Uterus (tissue), 4 donors: ENCODE results near the gene GRIK3. TPM values are rescaled to one million over a fixed set of nuclear protein-coding genes. Genes with fewer than 3 reads are reported as not detected.

Experiments
- DNase-seq, 2 donors: peaks; one replicate each; pipeline ENCODE4 v3.0.0-alpha.2; 2019 to 2020
- H3K27ac ChIP-seq, 2 donors: fragments of 200-600 bp; sonication (generic); 1 replicate in 1 of 2; 2 replicates in 1 of 2; pipeline ENCODE4 v1.5.1; 2016 to 2018
- H3K27me3 ChIP-seq, 2 donors: fragments of 200-600 bp; sonication (generic); one replicate each; pipeline ENCODE4 v1.5.1; 2018 to 2019; ENCODE audit warnings: control low read depth in 1 of 2
- H3K36me3 ChIP-seq, 2 donors: fragments of 200-600 bp; sonication (generic); one replicate each; pipeline ENCODE4 v1.5.1; 2019; ENCODE audit warnings: control low read depth in 1 of 2
- H3K4me1 ChIP-seq, 2 donors: fragments of 200-600 bp; sonication (generic); one replicate each; pipeline ENCODE4 v1.5.1; 2018 to 2019; ENCODE audit warnings: control low read depth in 1 of 2
- H3K4me3 ChIP-seq, 2 donors: fragments of 200-600 bp; sonication (generic); 1 replicate in 1 of 2; 2 replicates in 1 of 2; pipeline ENCODE4 v1.5.1; 2018 to 2019; ENCODE audit warnings: mild to moderate bottlenecking in 1 of 2
- H3K9me3 ChIP-seq, 2 donors: fragments of 200-600 bp; sonication (generic); one replicate each; pipeline ENCODE4 v1.5.1; 2019; ENCODE audit warnings: control low read depth in 1 of 2
- POLR2A ChIP-seq, 2 donors: fragments of 450-650 bp; IDR thresholded peaks; one replicate each; pipeline ENCODE4 v1.6.1; 2016; ENCODE audit warnings: antibody characterized with exemption in 2 of 2, mild to moderate bottlenecking in 1 of 2, moderate library complexity in 1 of 2
- intact Hi-C: fragments of 100-400 bp; cut with DNase I; formaldehyde crosslinking; loops from one replicate; pipeline ENCODE4 v1.15.1; 2023; ENCODE audit warnings: low total_unique reads
- total RNA-seq, 4 donors: library from RNA; depleted of rRNA in 3 of 4; stranded (reverse); fragments of >200 nt in 3 of 4; gene quantifications; one replicate each; pipeline versions ENCODE4 v1.1.0 to v1.2.4, GENCODE V29; 2014 to 2023
- TF ChIP-seq, protein P1 (sequence below), 4 experiments: fragments of 200-600 bp in 2 of 4; fragments of 450-650 bp in 2 of 4; sonication (generic) in 2 of 4; IDR thresholded peaks; one replicate each; pipeline ENCODE4 v1.5.1; 2016 to 2019; ENCODE audit warnings: antibody characterized with exemption in 4 of 4, mild to moderate bottlenecking in 2 of 4, moderate library complexity in 1 of 4
- donor health status: DM: yes; HTN: yes; CAD: no.

GRIK3 gene
- total RNA-seq, 4 donors from 2014 or later = 0.52 to 1.6 TPM; not detected in 2

DNA sequence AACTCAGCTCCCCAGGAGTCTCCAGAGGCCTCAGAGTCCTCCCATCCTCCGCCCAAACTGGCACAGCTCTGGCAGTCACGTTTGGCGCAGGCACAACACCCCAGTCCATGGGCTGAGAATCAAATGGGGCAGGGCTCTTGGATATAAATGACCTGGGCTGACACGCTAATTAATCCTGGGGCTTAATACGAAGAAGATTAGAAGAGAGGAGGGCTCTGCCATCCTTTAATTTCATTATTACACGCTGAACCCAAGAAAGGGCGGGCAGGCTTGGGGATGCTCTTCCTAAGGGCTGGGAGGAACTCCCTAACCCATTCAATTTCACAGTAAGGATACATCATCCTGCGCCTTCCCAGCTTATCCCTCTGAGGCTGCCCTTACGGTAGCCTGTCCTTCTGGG, 2.4 kb downstream of the GRIK3 start:
- Histone ChIP-seq H3K27ac (no peak overlapping the region), H3K27me3 (peaks cover 0 to 43% of the 10 kb centered on the region in 2 donors), H3K4me1 (peaks cover 0 to 5% of the 10 kb centered on the region in 2 donors), H3K36me3 (no peaks in the 10 kb centered on the region), H3K9me3 (no peaks in the 10 kb centered on the region), H3K4me3 (no peak overlapping the region)
- intact Hi-C loops = no loop called here
- TF ChIP-seq, protein P1, sequence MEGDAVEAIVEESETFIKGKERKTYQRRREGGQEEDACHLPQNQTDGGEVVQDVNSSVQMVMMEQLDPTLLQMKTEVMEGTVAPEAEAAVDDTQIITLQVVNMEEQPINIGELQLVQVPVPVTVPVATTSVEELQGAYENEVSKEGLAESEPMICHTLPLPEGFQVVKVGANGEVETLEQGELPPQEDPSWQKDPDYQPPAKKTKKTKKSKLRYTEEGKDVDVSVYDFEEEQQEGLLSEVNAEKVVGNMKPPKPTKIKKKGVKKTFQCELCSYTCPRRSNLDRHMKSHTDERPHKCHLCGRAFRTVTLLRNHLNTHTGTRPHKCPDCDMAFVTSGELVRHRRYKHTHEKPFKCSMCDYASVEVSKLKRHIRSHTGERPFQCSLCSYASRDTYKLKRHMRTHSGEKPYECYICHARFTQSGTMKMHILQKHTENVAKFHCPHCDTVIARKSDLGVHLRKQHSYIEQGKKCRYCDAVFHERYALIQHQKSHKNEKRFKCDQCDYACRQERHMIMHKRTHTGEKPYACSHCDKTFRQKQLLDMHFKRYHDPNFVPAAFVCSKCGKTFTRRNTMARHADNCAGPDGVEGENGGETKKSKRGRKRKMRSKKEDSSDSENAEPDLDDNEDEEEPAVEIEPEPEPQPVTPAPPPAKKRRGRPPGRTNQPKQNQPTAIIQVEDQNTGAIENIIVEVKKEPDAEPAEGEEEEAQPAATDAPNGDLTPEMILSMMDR (IDR thresholded peaks at IDR 0.05) = no peak
- no peak for TF ChIP-seq POLR2A (IDR thresholded peaks at IDR 0.05)
- no peak for DNase-seq

DNA sequence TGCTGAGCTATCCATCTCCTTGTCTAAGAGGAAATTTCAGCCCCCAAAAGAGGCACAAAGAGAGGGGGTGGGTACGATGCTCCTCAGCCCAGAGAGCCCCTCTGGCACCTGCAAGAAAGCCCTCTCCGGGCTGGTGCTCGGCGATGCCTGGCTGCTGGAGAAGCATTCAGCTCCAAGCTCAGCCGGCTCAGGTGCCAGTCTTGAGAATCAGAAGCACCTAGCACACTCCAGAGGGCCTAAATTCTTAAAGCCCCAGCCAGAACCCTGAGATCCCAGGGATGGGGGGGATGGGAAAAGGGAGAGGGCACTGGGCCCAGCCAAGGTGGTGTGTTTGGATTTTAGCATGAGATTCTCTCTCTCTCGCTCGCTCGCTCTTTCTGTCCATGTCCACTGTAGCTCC, 2.9 kb downstream of the GRIK3 start:
- H3K4me1 ChIP-seq = peaks cover 0 to 5% of the 10 kb centered on the region in 2 donors
- TF ChIP-seq, protein P1 (IDR thresholded peaks at IDR 0.05) = no peak
- no peak for TF ChIP-seq POLR2A (IDR thresholded peaks at IDR 0.05)
- H3K27me3 ChIP-seq = peaks cover 0 to 43% of the 10 kb centered on the region in 2 donors
- H3K36me3 ChIP-seq = no peaks in the 10 kb centered on the region
- no peaks in the 10 kb centered on the region for H3K9me3 ChIP-seq
- intact Hi-C loops = no loop called here
- H3K27ac ChIP-seq = no peak overlapping the region
- DNase-seq = no peak
- no peak overlapping the region for H3K4me3 ChIP-seq

DNA sequence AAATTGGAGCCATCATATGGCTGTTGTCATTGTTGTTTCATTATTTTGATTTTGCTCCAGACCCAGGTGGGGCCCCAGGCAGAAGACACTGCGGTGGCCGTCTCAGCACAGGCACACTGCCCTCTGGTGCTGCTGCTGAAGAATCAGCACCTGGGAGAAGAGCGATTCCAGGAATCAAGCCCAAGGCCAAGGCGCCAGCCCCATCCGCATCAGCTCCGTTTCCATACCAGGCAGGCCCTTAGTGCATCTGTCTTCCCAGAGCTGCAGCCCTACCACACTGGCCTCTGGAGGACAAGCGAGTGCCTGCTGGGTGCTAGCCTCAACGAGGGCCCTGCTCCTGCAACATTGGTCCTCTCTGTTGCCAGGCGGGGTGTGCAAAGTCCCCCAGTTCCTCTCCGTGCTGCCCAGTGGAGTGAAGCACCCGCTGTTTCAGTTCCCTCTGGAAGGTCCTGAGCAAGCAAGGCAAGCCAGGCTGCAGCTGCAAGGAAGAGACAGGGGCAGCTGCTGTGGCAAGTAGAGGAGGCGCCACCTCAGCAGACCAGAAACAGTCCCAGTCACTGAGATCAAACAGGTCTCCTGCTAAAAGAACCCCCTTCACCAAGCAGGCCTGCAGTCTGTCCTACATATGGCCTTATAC, 5.2 kb downstream of the GRIK3 start:
- intact Hi-C loops = no loop called here
- TF ChIP-seq, protein P1 (IDR thresholded peaks at IDR 0.05) = no peak
- TF ChIP-seq POLR2A (IDR thresholded peaks at IDR 0.05) = no peak
- H3K27ac ChIP-seq = no peak overlapping the region
- no peaks in the 10 kb centered on the region for H3K36me3 ChIP-seq
- H3K4me3 ChIP-seq = no peak overlapping the region
- DNase-seq = no peak
- peaks cover 0 to 33% of the 10 kb centered on the region in 2 donors for H3K27me3 ChIP-seq
- H3K4me1 ChIP-seq = peaks cover 0 to 5% of the 10 kb centered on the region in 2 donors
- no peaks in the 10 kb centered on the region for H3K9me3 ChIP-seq

DNA sequence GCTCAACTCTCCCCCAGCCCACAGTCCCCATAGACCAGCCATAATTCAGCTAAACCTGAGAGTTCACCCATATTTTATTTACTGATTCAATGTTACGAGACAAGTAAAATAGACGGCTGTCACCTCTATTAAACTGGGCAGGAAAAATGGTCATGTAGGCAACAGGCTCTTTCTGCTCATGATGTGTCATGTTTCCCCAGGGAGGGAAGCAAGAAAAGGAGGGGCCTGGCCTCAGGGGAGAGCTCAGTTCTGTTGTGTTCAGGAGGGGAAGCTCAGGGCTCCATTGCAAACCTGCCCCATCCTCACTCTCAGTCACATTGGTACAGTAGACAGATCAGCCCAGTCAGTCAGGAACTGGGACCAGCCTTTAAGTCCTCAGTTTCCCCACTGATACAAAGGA, 12.8 kb downstream of the GRIK3 start:
- Histone ChIP-seq H3K27me3 (no peaks in the 10 kb centered on the region), H3K36me3 (no peaks in the 10 kb centered on the region), H3K9me3 (no peaks in the 10 kb centered on the region), H3K4me1 (no peaks in the 10 kb centered on the region), H3K27ac (no peak overlapping the region), H3K4me3 (no peak overlapping the region)
- intact Hi-C loops = no loop called here
- no peak for TF ChIP-seq POLR2A (IDR thresholded peaks at IDR 0.05)
- TF ChIP-seq, protein P1 (IDR thresholded peaks at IDR 0.05) = no peak
- DNase-seq = no peak

DNA sequence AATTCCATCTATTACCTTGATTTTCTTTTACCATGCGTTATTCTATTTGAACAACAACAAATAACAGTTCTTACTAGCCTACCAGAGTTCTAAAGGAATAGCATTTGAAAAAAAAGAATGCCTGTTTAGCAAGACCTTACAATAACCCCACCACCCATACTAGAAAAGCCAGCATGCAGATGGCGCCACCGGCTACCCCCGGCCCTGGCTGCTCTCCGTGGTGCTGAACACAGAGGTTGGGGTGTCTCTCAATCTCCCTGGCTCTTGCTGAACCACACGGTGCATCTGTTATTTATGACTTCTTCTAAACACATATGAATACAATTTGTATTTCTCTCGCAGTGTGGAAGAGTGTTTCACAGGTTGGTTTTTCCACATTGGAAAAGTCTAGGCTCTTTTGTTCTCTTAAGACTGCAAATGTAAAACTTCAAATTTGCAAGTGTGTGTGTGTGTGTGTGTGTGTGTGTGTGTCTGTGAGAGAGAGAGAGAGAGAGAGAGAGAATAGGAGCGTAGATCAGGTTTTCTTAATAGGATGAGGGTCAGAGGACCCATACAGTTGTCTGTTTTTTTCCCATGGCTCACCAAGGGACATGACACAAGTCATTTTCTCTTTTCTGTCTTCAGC, 13.6 kb downstream of the GRIK3 start:
- Histone ChIP-seq H3K36me3 (no peaks in the 10 kb centered on the region), H3K27me3 (no peaks in the 10 kb centered on the region), H3K4me3 (no peak overlapping the region), H3K9me3 (no peaks in the 10 kb centered on the region), H3K27ac (no peak overlapping the region), H3K4me1 (no peaks in the 10 kb centered on the region)
- TF ChIP-seq POLR2A (IDR thresholded peaks at IDR 0.05) = no peak
- TF ChIP-seq, protein P1 (IDR thresholded peaks at IDR 0.05) = no peak
- DNase-seq = no peak
- intact Hi-C loops = no loop called here
